ENCODE measurements around the gene CHI3L2. TPM values are rescaled to one million over a fixed set of nuclear protein-coding genes. Genes with fewer than 3 reads are reported as not detected.

The CHI3L2 gene
- total RNA-seq, 2 donors from 2014 or later: 2.2 to 5.9 TPM

DNA sequence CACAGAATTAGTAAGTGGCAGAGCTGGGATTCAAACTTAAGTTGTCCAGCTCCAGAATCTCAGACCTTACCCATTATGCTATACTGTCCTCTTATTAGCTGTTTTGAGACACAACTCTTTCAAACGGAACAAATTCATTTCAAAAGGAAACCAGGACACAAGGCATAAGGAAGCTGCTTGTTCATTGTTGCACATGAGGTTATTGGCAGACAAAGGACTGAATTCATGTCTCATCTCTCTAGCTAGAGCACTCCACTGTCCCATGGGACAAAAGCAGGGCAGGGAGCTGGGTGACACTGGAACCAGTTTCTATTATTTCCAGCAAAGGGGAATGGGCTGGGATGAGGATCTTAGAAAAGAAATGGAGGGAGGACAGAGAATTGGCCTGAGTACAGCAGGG, 26.4 kb downstream of the CHI3L2 start:
- ATAC-seq (ENCODE audit: insufficient number of reproducible peaks, low FRiP score, low read depth): no peak
- no peak overlapping the region for H3K4me3 ChIP-seq
- TF ChIP-seq, protein P1, sequence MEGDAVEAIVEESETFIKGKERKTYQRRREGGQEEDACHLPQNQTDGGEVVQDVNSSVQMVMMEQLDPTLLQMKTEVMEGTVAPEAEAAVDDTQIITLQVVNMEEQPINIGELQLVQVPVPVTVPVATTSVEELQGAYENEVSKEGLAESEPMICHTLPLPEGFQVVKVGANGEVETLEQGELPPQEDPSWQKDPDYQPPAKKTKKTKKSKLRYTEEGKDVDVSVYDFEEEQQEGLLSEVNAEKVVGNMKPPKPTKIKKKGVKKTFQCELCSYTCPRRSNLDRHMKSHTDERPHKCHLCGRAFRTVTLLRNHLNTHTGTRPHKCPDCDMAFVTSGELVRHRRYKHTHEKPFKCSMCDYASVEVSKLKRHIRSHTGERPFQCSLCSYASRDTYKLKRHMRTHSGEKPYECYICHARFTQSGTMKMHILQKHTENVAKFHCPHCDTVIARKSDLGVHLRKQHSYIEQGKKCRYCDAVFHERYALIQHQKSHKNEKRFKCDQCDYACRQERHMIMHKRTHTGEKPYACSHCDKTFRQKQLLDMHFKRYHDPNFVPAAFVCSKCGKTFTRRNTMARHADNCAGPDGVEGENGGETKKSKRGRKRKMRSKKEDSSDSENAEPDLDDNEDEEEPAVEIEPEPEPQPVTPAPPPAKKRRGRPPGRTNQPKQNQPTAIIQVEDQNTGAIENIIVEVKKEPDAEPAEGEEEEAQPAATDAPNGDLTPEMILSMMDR (IDR thresholded peaks at IDR 0.05): no peak

DNA sequence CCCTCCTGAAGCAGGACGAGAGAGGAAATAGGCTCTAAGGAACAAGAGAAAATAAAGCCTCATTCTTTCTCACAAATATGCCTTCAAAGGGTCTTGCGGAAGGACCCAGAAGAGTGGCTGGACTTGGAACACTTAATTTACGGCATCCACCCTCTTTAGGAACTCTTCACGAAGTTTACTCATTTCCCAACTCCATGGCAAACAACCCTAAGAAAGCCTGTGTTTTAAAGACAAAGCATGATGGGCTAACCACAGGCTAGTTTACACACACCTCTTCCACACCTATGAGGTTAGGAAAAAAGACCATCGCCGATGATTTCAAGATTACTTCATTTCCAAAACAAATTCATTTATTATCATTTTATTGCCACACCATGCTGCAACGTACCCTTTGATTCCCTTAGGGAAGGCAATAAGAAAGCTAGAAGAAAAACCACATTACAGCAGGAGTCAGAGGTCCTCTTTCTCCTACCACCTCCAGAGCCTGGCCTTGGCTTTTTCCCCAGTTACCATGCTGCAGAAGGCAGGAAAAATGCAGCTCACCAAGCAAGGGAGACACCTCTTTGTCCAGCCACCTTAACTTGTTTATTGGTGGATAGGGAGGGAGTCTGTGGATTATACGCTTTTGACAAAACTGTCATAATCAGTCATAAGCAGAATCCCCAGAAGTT, 29.6 kb downstream of the CHI3L2 start:
- H3K27ac ChIP-seq: no peak overlapping the region
- H3K9me3 ChIP-seq: no peaks in the 10 kb centered on the region
- DNase-seq (ENCODE audit: low spot score) (no peak), ATAC-seq (ENCODE audit: insufficient number of reproducible peaks, low FRiP score, low read depth) (no peak)
- H3K4me3 ChIP-seq: no peak overlapping the region
- no peaks in the 10 kb centered on the region for H3K27me3 ChIP-seq (replicated peaks; ENCODE audit: insufficient read depth)
- TF ChIP-seq, protein P1 (IDR thresholded peaks at IDR 0.05): no peak
- H3K36me3 ChIP-seq: no peaks in the 10 kb centered on the region
- no peaks in the 10 kb centered on the region for H3K4me1 ChIP-seq (ENCODE audit: control insufficient read depth in 1 of 2, low read depth in 2 of 2)

More for the DNA sequence above, 26.4 kb downstream of the CHI3L2 start:
- Histone ChIP-seq H3K27me3 (replicated peaks; ENCODE audit: insufficient read depth) (no peaks in the 10 kb centered on the region), H3K9me3 (no peaks in the 10 kb centered on the region), H3K36me3 (no peaks in the 10 kb centered on the region), H3K27ac (no peak overlapping the region), H3K4me1 (ENCODE audit: control insufficient read depth in 1 of 2, low read depth in 2 of 2) (no peaks in the 10 kb centered on the region)
- no peak for DNase-seq (ENCODE audit: low spot score)

DNA sequence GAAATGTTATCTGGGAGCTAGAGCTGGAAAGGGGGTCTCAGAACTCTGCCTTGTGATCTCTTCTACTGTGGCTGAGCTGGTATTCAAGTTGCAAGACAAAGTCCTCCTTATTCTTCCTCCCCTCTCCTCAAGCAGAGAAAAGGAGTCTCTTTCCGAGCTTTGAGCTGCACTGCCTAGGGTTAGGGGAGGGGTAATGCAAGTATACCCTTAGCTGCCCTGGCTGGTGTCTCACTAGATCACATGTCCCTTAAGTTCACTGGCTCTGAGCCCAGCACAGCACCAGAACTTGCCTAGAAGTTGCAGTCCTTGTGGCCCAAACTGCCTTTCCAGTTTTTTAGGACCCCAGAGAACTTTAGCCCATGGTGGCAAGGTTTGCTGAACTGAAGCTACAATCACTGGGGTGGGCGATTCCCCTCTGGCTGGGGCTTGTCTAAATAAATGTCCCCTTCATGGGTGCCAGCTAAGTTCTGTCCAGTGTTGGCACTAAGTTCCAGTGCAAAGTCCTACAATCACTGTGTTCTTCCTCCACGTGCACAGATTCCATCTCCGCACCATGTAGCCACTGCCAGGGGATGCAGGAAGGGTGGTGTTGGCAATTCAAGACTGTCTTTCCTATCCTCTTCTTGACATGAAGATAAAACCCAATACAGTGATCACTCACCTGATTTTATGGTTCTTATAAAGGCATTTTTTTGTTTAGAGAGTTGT, 40.4 kb downstream of the CHI3L2 start:
- peaks cover 3% of the 10 kb centered on the region for H3K27me3 ChIP-seq (replicated peaks; ENCODE audit: insufficient read depth)
- TF ChIP-seq, protein P1 (IDR thresholded peaks at IDR 0.05): no peak
- no peak overlapping the region for H3K4me3 ChIP-seq
- no peaks in the 10 kb centered on the region for H3K36me3 ChIP-seq
- no peak overlapping the region for H3K27ac ChIP-seq
- no peak for ATAC-seq (ENCODE audit: insufficient number of reproducible peaks, low FRiP score, low read depth)
- H3K9me3 ChIP-seq: no peaks in the 10 kb centered on the region
- no peak for DNase-seq (ENCODE audit: low spot score)
- H3K4me1 ChIP-seq (ENCODE audit: control insufficient read depth in 1 of 2, low read depth in 2 of 2): no peaks in the 10 kb centered on the region

DNA sequence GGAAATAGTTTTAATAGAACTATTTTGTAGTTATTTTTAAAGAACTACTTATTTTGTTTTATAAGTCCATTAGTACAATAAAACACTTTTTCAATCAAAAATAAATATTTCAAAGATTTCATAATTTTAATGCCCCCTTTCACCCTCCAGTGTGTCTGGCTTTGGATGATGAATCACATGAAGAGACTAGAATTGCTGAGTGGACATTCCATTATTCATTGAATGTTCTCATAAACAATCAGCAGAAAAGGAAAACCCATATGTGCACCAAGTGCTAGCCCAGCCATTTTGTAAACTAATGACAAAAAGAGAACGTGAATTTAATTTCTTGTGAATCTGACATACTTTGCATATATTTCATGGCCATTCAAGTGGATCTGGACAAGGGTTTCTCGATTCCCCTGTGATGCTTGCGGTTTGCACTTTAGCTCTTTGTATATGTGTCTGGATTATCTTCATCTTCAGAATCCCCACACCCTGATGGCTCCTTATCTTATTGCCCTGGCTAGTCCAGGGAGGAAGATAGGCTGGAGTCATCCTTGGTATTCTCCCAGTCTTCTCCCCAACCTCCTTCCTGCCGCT, 42.4 kb downstream of the CHI3L2 start:
- no peak for DNase-seq (ENCODE audit: low spot score)
- no peak for ATAC-seq (ENCODE audit: insufficient number of reproducible peaks, low FRiP score, low read depth)
- Histone ChIP-seq H3K27me3 (replicated peaks; ENCODE audit: insufficient read depth) (peaks cover 3% of the 10 kb centered on the region), H3K27ac (no peak overlapping the region), H3K4me1 (ENCODE audit: control insufficient read depth in 1 of 2, low read depth in 2 of 2) (no peaks in the 10 kb centered on the region), H3K36me3 (no peaks in the 10 kb centered on the region), H3K4me3 (no peak overlapping the region), H3K9me3 (no peaks in the 10 kb centered on the region)
- TF ChIP-seq, protein P1 (IDR thresholded peaks at IDR 0.05): no peak

DNA sequence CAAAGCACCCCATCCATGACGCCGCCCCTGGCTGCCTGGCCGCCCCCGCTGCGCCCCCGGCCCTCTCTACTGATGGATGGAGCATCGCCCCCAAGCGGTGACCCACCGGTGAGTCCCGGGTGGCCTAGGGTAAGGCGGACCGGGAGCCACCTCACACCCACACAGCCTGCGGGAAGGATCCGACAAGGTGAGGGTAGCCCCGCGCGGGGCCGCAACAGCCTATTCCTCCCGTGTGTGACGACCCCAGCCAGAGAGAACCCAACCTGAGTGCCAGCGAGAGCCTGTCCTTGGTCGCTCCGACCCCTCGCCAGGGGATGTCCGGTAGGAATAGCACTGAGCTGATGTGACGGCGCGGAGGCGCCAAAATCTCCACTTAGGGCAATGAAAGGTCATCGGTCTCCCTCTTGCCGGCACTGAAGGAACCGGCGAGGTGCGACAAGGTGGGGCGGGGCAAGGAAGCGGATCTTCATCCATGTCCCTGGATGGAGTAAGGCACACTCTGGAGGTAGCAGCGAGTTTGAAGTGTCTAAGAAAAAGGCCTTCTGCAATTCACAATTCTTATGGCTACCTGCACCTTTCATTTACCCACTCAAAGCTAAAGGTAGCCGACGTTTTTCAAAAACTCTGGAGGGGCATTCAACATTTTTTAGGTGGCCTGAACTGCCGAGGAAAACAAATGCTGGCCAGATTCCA, 43.4 kb downstream of the CHI3L2 start:
- H3K36me3 ChIP-seq: no peaks in the 10 kb centered on the region
- peaks cover 3% of the 10 kb centered on the region for H3K27me3 ChIP-seq (replicated peaks; ENCODE audit: insufficient read depth)
- ATAC-seq (ENCODE audit: insufficient number of reproducible peaks, low FRiP score, low read depth): no peak
- DNase-seq (ENCODE audit: low spot score): no peak
- TF ChIP-seq, protein P1 (IDR thresholded peaks at IDR 0.05): no peak
- no peak overlapping the region for H3K27ac ChIP-seq
- no peaks in the 10 kb centered on the region for H3K9me3 ChIP-seq
- no peak overlapping the region for H3K4me3 ChIP-seq
- H3K4me1 ChIP-seq (ENCODE audit: control insufficient read depth in 1 of 2, low read depth in 2 of 2): no peaks in the 10 kb centered on the region
